ENCODE results near the gene ZNF485. TPM values are rescaled to one million over a fixed set of nuclear protein-coding genes. Genes with fewer than 3 reads are reported as not detected.

The ZNF485 gene
- total and polyA plus RNA-seq, 11 donors, result 0.40 to 2.6 (median 1.7) TPM

DNA sequence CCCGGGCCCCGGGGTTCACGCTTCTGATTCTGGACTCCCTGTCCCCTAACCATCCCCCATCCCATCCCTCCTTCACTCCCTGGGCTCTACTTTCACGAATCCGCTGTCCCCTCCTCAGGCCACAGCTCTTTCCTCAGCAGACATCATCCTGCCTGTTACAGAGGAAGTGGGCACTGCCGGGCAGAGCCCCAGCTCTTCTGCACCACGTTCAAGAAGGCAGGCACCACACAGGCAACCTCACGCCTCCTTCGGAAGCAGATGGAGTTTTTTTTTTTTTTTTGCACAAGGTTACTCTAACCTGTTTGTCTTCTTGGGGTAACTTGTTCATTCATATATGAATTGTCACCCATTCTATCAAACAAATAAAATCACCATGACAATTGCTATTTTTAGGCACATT lies 60.3 kb downstream of the ZNF485 start:
- TF ChIP-seq POLR2A (IDR thresholded peaks at IDR 0.05), result no peak
- TF ChIP-seq, protein P1, sequence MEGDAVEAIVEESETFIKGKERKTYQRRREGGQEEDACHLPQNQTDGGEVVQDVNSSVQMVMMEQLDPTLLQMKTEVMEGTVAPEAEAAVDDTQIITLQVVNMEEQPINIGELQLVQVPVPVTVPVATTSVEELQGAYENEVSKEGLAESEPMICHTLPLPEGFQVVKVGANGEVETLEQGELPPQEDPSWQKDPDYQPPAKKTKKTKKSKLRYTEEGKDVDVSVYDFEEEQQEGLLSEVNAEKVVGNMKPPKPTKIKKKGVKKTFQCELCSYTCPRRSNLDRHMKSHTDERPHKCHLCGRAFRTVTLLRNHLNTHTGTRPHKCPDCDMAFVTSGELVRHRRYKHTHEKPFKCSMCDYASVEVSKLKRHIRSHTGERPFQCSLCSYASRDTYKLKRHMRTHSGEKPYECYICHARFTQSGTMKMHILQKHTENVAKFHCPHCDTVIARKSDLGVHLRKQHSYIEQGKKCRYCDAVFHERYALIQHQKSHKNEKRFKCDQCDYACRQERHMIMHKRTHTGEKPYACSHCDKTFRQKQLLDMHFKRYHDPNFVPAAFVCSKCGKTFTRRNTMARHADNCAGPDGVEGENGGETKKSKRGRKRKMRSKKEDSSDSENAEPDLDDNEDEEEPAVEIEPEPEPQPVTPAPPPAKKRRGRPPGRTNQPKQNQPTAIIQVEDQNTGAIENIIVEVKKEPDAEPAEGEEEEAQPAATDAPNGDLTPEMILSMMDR (IDR thresholded peaks at IDR 0.05), result no peak
- no peak overlapping the region for H3K4me3 ChIP-seq
- H3K27me3 ChIP-seq, result peaks cover 0 to 22% (median 13%) of the 10 kb centered on the region in 9 donors
- peaks cover 0 to 10% (median 3%) of the 10 kb centered on the region in 12 donors for H3K4me1 ChIP-seq
- WGBS, 4 donors, result 79 to 81% (median 80%) methylated on average over 9 of the region's 9 CpGs
- peaks cover 0 to 11% (median 0%) of the 10 kb centered on the region in 12 donors for H3K9me3 ChIP-seq
- no peak overlapping the region for H3K27ac ChIP-seq
- intact Hi-C loops (cut with DNase I), result no loop called here
- no peaks in the 10 kb centered on the region for H3K36me3 ChIP-seq
- ATAC-seq (no peak), DNase-seq (no peak)

DNA sequence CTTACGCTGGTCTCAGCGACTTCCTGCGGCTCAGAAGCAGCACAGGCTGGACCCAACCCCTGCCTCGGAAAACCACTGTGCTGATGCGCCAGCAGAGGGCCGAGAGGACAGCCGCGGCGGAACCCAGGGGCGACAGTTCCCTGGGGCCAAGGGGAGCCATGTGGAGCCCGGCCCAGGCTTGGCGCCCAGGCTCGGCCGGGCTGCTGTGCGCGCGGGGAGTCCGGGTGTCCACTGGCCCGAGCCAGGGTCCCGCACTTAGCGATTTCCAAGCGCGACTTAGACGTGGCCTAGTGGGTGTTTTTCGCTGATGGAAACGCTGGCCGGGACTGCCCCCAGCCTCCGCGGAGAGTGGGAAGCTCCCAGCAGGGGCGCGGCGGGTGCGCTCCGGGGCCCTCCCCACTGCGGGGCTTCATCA lies 61.1 kb downstream of the ZNF485 start:
- H3K9me3 ChIP-seq, result peaks cover 0 to 11% (median 0%) of the 10 kb centered on the region in 12 donors
- 3 to 6% (median 5%) methylated on average over 25 to 35 of the region's 35 CpGs for WGBS, 4 donors
- peaks cover 0 to 22% (median 13%) of the 10 kb centered on the region in 9 donors for H3K27me3 ChIP-seq
- ATAC-seq (peak in 3 of 4 donors; percentile 55 to 83 (median 72)), DNase-seq (peak in 2 of 5 donors; percentile 47 to 55)
- TF ChIP-seq, protein P1 (IDR thresholded peaks at IDR 0.05), result peak in 9 of 12 donors; percentile 20 to 63 (median 44)
- TF ChIP-seq POLR2A (IDR thresholded peaks at IDR 0.05), result no peak
- intact Hi-C loops (cut with DNase I), result no loop called here
- H3K36me3 ChIP-seq, result no peaks in the 10 kb centered on the region
- H3K4me1 ChIP-seq, result peaks cover 0 to 18% (median 7%) of the 10 kb centered on the region in 12 donors
- H3K27ac ChIP-seq, result no peak overlapping the region
- peak overlapping the region; percentile 2 to 48 (median 30) for H3K4me3 ChIP-seq

Other genes starting within 250 kb of the ZNF485 start
- not detected for gene FXYD4, start 234.8 kb upstream of the ZNF485 start, total RNA-seq
- gene FXYD4, start 234.8 kb upstream of the ZNF485 start, polyA plus RNA-seq, result under 1 TPM in 1 of 2 donors, not detected in 1; 0.14 TPM
- gene HNRNPF, start 197.3 kb upstream of the ZNF485 start, total RNA-seq, result 100 to 1,000 TPM in 1 of 9 donors, 10 to 100 TPM in 8; 60.4 to 142 (median 79.1) TPM
- gene HNRNPF, start 197.3 kb upstream of the ZNF485 start, polyA plus RNA-seq, result 10 to 100 TPM; 24.0 to 95.2 TPM
- gene ZNF487, start 169.3 kb upstream of the ZNF485 start, total RNA-seq, result 1 to 10 TPM; 1.8 to 5.1 (median 2.4) TPM
- 1 to 10 TPM; 2.2 to 3.4 TPM for gene ZNF487, start 169.3 kb upstream of the ZNF485 start, polyA plus RNA-seq
- gene ZNF239, start 31.8 kb upstream of the ZNF485 start, total RNA-seq, result 1 to 10 TPM; 1.1 to 3.7 (median 1.9) TPM
- 1 to 10 TPM in 1 of 2 donors, under 1 TPM in 1; 0.53 to 1.9 TPM for gene ZNF239, start 31.8 kb upstream of the ZNF485 start, polyA plus RNA-seq
- 10 to 100 TPM; 32.8 to 61.7 (median 42.4) TPM for gene ZNF32, start 42.4 kb downstream of the ZNF485 start, total RNA-seq
- gene ZNF32, start 42.4 kb downstream of the ZNF485 start, polyA plus RNA-seq, result 10 to 100 TPM; 39.4 to 78.2 TPM